Adipose tissue (tissue), 3 donors: ENCODE data around the gene TBX10. TPM values are rescaled to one million over a fixed set of nuclear protein-coding genes. Genes with fewer than 3 reads are reported as not detected.
"Not testable (repeated sequence)": the region's sequence is repeated elsewhere in the genome, so short reads cannot be mapped to it uniquely, and the experiment has no call there.

Experiments used
- H3K27ac ChIP-seq: one replicate; pipeline ENCODE4 v1.5.1; 2013; ENCODE audit warnings: low read depth, low read length
- WGBS, 3 donors: extraction: QIAGEN DNeasy Blood & Tissue Kit; methylation state at CpG; one replicate each; pipeline ENCODE4 v1.1.7; 2013; 5-methylcytosine and 5-hydroxymethylcytosine counted together
- polyA plus RNA-seq, 3 donors: library from polyadenylated mRNA; stranded (reverse); fragments of 200-250 nt; gene quantifications; one replicate each; pipeline ENCODE4 v1.2.3, GENCODE V29; 2013
- donor health status: healthy with polysubstance abuse.
- donor health status: Bipolar disorder and iron deficiency.
- donor health status: healthy.

Gene TBX10
- polyA plus RNA-seq, 3 donors = 0.08 to 0.09 TPM; not detected in 1

DNA sequence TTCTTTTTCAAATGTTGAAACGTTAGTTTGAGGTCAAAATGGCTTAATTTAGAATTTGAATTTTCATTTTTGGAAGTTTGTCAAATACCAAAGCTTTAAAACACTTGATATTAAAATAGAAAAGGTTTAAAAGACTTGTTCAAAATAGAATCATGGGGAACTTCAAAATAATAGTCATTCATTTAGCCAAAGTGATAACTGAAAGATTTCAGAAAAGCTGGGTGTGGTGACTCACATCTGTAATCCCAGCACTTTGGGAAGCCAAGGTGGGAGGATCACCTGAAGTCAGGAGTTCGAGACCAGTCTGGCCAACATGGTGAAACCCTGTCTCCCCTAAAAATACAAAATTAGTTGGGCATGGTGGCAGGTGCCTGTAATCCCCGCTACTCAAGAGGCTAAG lies 45.1 kb downstream of the TBX10 start:
- WGBS, 3 donors = 61 to 73% (median 68%) methylated on average over 3 of the region's 3 CpGs

DNA sequence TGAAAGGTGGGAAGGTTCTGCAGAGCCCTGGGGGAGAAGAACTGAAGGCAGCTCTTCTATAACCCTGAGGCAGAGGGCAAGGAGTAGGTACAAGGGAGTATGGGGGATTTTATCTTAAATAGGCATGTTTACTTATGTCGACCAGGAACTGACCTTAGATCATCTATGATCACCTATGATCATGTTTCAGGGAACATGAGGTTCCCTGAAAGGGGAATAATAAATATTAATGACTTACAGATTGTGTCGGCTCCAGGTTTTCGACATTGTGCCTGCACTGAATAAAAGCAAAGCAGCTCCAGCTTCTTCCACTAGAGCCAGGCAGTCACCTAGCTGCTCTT lies 46.0 kb downstream of the TBX10 start:
- WGBS, 3 donors = 61 to 76% (median 72%) methylated on average over 3 of the region's 3 CpGs
- H3K27ac ChIP-seq = no peak overlapping the region

More for the DNA sequence above, 45.1 kb downstream of the TBX10 start:
- H3K27ac ChIP-seq = no peak overlapping the region

DNA sequence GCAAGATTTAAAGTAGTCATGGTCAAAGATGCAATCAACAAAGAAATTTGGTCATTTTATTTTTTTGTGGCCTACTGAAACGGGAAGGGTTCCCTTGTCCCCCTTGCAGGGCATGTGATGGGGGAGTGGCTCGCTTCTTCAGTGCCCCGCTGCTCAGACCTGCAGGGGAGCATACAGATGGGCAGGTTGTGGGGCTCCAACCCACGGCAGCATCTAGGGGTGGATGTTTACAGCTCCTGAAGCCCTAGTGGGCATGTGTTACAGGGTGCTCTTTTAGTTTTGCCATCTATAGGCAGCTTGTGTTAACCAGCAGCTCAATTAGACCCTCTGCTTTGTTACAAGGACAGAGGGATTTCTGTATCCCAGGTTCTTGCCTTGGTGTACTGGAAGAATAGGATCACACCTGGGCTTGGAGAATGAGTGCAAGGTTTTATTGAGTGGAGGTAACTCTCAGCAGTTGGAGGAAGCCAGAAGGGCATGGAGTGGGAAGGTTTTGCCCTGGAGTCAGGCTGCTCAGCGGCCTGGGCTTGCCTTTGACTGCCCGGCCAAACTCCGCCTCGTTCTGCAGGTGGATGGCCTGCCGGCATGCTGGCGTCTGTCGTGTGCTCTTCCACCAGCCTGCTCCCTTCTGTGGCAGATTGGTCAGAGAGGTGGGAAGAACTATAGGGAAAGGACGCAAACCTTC lies 46.5 kb downstream of the TBX10 start:
- no peak overlapping the region for H3K27ac ChIP-seq
- 68 to 79% (median 75%) methylated on average over 12 of the region's 12 CpGs for WGBS, 3 donors

DNA sequence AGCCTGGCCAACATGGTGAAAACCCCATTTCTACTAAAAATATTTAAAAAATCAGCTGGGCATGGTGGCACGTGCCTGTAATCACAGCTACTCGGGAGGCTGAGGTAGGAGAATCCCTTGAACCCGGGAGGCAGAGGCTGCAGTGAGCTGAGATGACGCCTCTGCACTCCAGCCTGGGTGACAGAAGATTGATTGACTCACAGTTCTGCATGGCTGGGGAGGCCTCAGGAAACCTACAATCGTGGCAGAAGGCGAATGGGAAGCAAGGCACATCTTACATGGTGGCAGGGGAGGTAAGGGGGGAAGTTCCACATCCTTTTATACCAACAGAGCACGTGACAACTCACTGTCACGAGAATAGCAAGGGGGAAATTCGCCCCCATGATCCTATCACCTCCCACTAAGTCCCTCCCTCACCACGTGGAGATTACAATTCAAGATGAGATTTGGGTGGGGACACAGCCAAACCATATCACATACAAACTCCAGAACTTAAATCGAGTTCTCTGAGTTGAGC lies 50.6 kb downstream of the TBX10 start:
- not testable (repeated sequence) for H3K27ac ChIP-seq
- WGBS, 3 donors = 70 to 84% (median 72%) methylated on average over 11 of the region's 11 CpGs

DNA sequence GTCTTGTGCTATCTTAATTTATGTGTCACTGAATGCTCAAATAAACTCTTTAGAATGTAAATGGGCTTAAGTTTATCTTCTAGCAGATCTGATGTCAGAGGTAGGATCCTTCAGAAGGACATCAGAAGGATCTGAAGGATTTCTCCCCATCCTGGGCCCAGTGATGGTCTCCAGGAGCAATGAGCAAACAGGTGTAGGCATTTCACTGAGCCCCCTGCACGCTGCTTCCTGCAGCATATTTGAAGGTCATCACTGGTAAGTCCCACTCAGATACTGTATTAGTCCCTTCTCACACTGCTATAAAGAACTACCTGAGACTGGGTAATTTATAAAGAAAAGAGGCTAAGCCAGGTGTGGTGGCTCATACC lies 51.4 kb downstream of the TBX10 start:
- WGBS, 3 donors = 85 to 98% (median 91%) methylated on average over 1 of the region's 1 CpG
- H3K27ac ChIP-seq = no peak overlapping the region

DNA sequence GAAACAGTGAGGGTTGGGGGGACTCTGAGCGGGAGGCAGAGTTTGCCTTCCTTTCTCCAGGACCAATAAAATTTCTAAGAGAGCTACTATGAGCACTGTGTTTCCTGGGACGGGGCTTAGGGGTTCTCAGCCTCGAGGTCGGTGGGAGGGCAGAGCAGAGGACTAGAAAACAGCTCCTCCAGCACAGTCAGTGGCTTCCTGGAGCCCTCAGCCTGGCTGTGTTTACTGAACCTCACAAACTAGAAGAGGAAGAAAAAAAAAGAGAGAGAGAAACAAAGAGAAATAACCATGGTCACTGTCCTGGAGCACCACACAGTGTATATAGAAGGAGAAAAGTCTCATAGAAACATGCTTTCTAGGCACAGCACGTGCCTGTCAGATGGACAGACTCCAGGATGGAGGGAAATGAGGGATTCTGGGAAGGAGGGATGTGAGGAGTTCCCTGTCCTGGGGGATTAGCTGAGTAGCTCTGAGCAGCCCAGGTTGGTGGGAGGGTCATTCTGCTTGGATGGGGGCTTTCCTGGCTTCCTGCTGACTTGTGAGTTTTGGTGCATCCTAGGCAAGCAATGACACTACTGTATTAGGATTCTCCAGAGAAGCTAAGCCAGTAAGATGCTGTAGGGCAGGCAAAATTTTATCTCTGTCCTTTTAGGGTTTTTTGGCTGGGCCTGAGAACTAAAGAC lies 52.9 kb downstream of the TBX10 start:
- 72 to 84% (median 73%) methylated on average over 5 of the region's 5 CpGs for WGBS, 3 donors
- no peak overlapping the region for H3K27ac ChIP-seq

DNA sequence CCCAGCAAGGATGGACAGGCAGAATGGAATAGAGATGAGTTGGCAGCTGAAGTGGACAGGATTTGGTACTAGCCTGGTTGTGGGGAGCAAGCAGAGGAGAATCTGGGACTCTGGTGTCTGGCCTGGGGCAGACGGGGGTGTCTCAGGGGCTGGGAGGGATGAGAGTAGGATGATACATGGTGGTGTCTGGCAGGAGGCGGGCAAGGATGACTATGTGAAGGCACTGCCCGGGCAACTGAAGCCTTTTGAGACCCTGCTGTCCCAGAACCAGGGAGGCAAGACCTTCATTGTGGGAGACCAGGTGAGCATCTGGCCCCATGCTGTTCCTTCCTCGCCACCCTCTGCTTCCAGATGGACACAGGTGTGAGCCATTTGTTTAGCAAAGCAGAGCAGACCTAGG lies 53.7 kb downstream of the TBX10 start:
- WGBS, 3 donors = 82 to 97% (median 93%) methylated on average over 4 of the region's 4 CpGs
- no peak overlapping the region for H3K27ac ChIP-seq

DNA sequence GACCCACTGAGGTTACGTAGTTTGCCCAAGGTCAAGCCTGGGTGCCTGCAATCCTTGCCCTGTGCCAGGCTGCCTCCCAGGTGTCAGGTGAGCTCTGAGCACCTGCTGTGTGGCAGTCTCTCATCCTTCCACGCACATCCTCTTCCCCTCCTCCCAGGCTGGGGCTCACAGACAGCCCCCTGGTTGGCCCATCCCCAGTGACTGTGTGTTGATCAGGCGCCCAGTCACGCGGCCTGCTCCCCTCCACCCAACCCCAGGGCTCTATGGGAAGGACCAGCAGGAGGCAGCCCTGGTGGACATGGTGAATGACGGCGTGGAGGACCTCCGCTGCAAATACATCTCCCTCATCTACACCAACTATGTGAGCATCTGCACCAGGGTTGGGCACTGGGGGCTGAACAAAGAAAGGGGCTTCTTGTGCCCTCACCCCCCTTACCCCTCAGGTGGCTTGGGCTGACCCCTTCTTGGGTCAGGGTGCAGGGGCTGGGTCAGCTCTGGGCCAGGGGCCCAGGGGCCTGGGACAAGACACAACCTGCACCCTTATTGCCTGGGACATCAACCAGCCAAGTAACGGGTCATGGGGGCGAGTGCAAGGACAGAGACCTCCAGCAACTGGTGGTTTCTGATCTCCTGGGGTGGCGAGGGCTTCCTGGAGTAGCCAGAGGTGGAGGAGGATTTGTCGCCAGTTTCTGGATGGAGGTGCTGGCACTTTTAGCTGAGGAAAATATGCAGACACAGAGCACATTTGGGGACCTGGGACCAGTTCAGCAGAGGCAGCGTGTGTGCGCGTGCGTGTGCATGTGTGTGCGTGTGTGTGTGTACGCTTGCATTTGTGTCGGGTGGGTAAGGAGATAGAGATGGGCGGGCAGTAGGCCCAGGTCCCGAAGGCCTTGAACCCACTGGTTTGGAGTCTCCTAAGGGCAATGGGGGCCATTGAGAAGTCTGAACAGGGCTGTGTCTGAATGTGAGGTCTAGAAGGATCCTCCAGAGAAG lies 54.4 kb downstream of the TBX10 start:
- WGBS, 3 donors = 78 to 90% (median 86%) methylated on average over 21 of the region's 21 CpGs
- H3K27ac ChIP-seq = no peak overlapping the region

DNA sequence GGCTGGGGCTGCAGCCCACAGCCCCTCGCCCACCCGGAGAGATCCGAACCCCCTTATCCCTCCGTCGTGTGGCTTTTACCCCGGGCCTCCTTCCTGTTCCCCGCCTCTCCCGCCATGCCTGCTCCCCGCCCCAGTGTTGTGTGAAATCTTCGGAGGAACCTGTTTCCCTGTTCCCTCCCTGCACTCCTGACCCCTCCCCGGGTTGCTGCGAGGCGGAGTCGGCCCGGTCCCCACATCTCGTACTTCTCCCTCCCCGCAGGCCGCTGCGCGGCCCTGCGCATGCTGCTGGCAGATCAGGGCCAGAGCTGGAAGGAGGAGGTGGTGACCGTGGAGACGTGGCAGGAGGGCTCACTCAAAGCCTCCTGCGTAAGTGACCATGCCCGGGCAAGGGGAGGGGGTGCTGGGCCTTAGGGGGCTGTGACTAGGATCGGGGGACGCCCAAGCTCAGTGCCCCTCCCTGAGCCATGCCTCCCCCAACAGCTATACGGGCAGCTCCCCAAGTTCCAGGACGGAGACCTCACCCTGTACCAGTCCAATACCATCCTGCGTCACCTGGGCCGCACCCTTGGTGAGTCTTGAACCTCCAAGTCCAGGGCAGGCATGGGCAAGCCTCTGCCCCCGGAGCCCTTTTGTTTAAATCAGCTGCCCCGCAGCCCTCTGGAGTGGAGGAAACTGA lies 55.2 kb downstream of the TBX10 start:
- 14 to 18% (median 17%) methylated on average over 32 to 33 of the region's 33 CpGs for WGBS, 3 donors
- no peak overlapping the region for H3K27ac ChIP-seq

DNA sequence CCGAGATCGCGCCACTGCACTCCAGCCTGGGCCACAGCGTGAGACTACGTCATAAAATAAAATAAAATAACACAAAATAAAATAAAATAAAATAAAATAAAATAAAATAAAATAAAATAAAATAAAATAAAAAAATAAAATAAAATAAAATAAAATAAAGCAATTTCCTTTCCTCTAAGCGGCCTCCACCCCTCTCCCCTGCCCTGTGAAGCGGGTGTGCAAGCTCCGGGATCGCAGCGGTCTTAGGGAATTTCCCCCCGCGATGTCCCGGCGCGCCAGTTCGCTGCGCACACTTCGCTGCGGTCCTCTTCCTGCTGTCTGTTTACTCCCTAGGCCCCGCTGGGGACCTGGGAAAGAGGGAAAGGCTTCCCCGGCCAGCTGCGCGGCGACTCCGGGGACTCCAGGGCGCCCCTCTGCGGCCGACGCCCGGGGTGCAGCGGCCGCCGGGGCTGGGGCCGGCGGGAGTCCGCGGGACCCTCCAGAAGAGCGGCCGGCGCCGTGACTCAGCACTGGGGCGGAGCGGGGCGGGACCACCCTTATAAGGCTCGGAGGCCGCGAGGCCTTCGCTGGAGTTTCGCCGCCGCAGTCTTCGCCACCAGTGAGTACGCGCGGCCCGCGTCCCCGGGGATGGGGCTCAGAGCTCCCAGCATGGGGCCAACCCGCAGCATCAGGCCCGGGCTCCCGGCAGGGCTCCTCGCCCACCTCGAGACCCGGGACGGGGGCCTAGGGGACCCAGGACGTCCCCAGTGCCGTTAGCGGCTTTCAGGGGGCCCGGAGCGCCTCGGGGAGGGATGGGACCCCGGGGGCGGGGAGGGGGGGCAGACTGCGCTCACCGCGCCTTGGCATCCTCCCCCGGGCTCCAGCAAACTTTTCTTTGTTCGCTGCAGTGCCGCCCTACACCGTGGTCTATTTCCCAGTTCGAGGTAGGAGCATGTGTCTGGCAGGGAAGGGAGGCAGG lies 56.0 kb downstream of the TBX10 start, which contains the start of gene GSTP1:
Gene GSTP1, plus strand, starts transcription at position 566 of the 958 bp plus-strand sequence. Its CDS starts 32 bp downstream, at position 598.
- peak within 1 kb of the TSS; percentile 39 for H3K27ac ChIP-seq
- 2% methylated on average over 79 to 81 of the region's 81 CpGs for WGBS, 3 donors

DNA sequence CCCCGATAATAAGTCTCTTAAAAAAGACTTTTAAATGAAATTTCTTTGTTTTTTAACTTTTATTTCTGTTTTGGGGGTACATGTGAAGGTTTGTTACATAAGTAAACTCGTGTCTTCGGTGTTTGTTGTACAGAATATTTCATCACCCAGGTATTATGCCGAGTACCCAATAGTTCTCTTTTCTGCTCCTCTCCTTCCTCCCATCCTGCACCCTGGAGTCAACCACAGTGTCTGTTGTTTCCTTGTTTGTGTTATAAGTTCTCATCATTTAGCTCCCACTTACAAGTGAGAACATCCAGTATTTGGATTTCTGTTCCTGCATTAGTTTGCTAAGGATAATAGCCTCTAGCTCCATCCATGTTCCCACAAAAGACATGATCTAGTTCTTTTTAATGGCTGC lies 57.6 kb downstream of the TBX10 start:
- no peak overlapping the region for H3K27ac ChIP-seq
- 44 to 64% (median 56%) methylated on average over 4 of the region's 4 CpGs for WGBS, 3 donors

DNA sequence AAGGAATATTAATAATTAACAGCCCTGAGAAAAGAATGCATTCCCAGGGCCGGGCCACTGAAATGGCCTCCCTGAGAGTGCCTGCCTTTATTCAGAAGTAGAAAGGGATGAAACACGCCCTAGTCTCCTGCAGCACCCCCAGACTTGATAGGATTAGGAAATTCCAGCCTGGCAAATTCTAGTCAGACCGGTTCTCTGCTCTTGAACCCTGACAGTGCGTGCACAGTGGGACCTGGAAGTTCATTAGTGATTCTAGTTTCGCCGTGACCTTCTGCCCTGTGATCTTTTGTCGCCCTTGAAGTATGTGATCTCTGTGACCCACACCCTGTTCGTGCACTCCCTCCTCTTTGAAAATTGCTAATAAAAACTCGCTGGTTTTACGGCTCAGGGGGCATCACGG lies 58.1 kb downstream of the TBX10 start:
- WGBS, 3 donors = 25 to 72% (median 59%) methylated on average over 11 of the region's 11 CpGs
- H3K27ac ChIP-seq = no peak overlapping the region

Other genes with a start within 250 kb of the TBX10 start
- gene RAD9A, start 247.8 kb downstream of the TBX10 start, polyA plus RNA-seq = 10 to 100 TPM in 2 of 3 donors, 1 to 10 TPM in 1; 9.8 to 15.3 (median 10.2) TPM
- gene PPP1CA, start 237.9 kb downstream of the TBX10 start, polyA plus RNA-seq = 10 to 100 TPM; 82.3 to 97.8 (median 93.6) TPM
- 1 to 10 TPM; 2.2 to 6.6 (median 2.4) TPM for gene TBC1D10C, start 235.7 kb downstream of the TBX10 start, polyA plus RNA-seq
- gene CARNS1, start 224.1 kb downstream of the TBX10 start, polyA plus RNA-seq = 1 to 10 TPM in 2 of 3 donors, under 1 TPM in 1; 0.32 to 2.6 (median 2.1) TPM
- gene RPS6KB2, start 211.3 kb downstream of the TBX10 start, polyA plus RNA-seq = 10 to 100 TPM; 32.7 to 39.5 (median 35.4) TPM
- 1 to 10 TPM; 2.9 to 8.0 (median 4.1) TPM for gene PTPRCAP, start 202.1 kb downstream of the TBX10 start, polyA plus RNA-seq
- 10 to 100 TPM; 60.3 to 79.0 (median 63.4) TPM for gene CORO1B, start 196.3 kb downstream of the TBX10 start, polyA plus RNA-seq
- gene GPR152, start 187.0 kb downstream of the TBX10 start, polyA plus RNA-seq = not detected
- 1 to 10 TPM in 2 of 3 donors, under 1 TPM in 1; 0.28 to 8.4 (median 1.5) TPM for gene CABP4, start 184.4 kb downstream of the TBX10 start, polyA plus RNA-seq
- 100 to 1,000 TPM in 2 of 3 donors, 10 to 100 TPM in 1; 42.6 to 117 (median 104) TPM for gene TMEM134, start 170.5 kb downstream of the TBX10 start, polyA plus RNA-seq
- gene AIP, start 156.7 kb downstream of the TBX10 start, polyA plus RNA-seq = 10 to 100 TPM; 52.0 to 93.9 (median 58.1) TPM
- gene PITPNM1, start 134.4 kb downstream of the TBX10 start, polyA plus RNA-seq = 10 to 100 TPM; 11.5 to 22.8 (median 11.7) TPM
- gene CDK2AP2, start 131.6 kb downstream of the TBX10 start, polyA plus RNA-seq = 10 to 100 TPM; 64.4 to 78.2 (median 64.5) TPM
- not detected for gene CABP2, start 116.3 kb downstream of the TBX10 start, polyA plus RNA-seq
- 100 to 1,000 TPM; 324 to 594 (median 489) TPM for gene GSTP1, start 56.0 kb downstream of the TBX10 start, polyA plus RNA-seq
- gene NDUFV1, start 32.8 kb downstream of the TBX10 start, polyA plus RNA-seq = 100 to 1,000 TPM; 122 to 177 (median 125) TPM
- gene NUDT8, start 9.8 kb downstream of the TBX10 start, polyA plus RNA-seq = 10 to 100 TPM in 2 of 3 donors, 1 to 10 TPM in 1; 9.8 to 37.1 (median 11.0) TPM
- gene ACY3, start 11.0 kb upstream of the TBX10 start, polyA plus RNA-seq = 1 to 10 TPM in 1 of 3 donors, under 1 TPM in 1, not detected in 1; 0.54 to 4.8 TPM
- under 1 TPM in 2 of 3 donors, not detected in 1; 0.07 to 0.16 TPM for gene ALDH3B2, start 34.9 kb upstream of the TBX10 start, polyA plus RNA-seq